ENCODE data around the gene SGCD. TPM values are rescaled to one million over a fixed set of nuclear protein-coding genes. Genes with fewer than 3 reads are reported as not detected.

Gene SGCD
- total RNA-seq, 1 donor from 2014 or later, result 7.5 TPM

- Histone ChIP-seq H3K27ac (no peak overlapping the region), H3K36me3 (no peaks in the 10 kb centered on the region), H3K9me3 (no peaks in the 10 kb centered on the region), H3K27me3 (no peaks in the 10 kb centered on the region), H3K4me3 (no peak overlapping the region), H3K4me1 (no peaks in the 10 kb centered on the region)
- no peak for ATAC-seq
- TF ChIP-seq CTCF (IDR thresholded peaks at IDR 0.05), result no peak
- intact Hi-C loops (cut with DNase I), result no loop called here
- DNase-seq, result no peak
Observed at GRCh38 chr5:156401804-156402203, 74.8 kb downstream of the SGCD start.

GRCh38 chr5:156402387-156402921, 75.5 kb downstream of the SGCD start:
- ATAC-seq (no peak), DNase-seq (no peak)
- Histone ChIP-seq H3K9me3 (no peaks in the 10 kb centered on the region), H3K4me3 (no peak overlapping the region), H3K36me3 (no peaks in the 10 kb centered on the region), H3K27me3 (no peaks in the 10 kb centered on the region), H3K4me1 (no peaks in the 10 kb centered on the region), H3K27ac (no peak overlapping the region)
- intact Hi-C loops (cut with DNase I), result no loop called here
- no peak for TF ChIP-seq CTCF (IDR thresholded peaks at IDR 0.05)

DNA sequence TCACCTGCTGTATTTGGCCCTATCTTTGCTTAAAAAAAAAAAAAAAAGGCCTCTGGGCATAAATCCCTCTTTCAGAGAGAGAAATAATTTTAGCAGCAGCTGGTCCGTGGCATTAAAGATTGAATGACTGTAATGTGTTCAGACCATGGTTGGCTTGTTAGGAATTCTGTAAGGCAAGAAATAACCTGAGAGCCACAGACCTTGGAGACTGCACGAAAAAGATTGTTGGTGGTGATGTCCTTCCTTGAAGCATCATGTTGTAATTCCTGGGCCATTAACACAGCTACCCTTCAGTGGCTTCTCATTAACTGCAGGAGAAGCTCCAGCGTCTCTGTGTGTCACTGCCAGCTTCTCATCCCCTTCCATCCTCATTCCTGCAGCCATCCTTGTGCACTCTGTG, 79.0 kb downstream of the SGCD start:
- TF ChIP-seq CTCF (IDR thresholded peaks at IDR 0.05), result no peak
- intact Hi-C loops (cut with DNase I), result no loop called here
- Histone ChIP-seq H3K27ac (no peak overlapping the region), H3K27me3 (no peaks in the 10 kb centered on the region), H3K36me3 (no peaks in the 10 kb centered on the region), H3K4me1 (no peaks in the 10 kb centered on the region), H3K4me3 (no peak overlapping the region), H3K9me3 (no peaks in the 10 kb centered on the region)
- DNase-seq (no peak), ATAC-seq (no peak)

DNA sequence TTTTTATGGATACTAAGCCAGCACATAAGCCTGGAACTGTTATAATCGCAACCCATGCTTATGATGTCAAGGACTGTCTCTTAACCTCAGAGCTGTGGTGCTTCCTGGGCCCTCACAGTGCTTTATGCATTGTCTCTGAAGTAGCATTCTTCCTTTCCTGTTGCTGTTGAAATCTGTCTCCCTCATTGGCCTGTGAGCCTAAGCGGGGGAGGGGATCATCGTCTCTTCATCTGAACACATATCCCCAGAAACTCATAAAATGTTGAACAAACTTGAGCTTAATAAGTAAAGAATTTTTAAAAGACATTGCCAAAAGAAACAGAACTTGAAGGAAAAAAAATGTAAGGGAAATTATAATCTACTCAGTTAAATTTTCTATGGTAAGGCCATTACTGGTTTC, 80.3 kb downstream of the SGCD start:
- no peak for DNase-seq
- H3K4me1 ChIP-seq, result no peaks in the 10 kb centered on the region
- H3K4me3 ChIP-seq, result no peak overlapping the region
- no peak for ATAC-seq
- H3K36me3 ChIP-seq, result no peaks in the 10 kb centered on the region
- no peaks in the 10 kb centered on the region for H3K27me3 ChIP-seq
- H3K9me3 ChIP-seq, result no peaks in the 10 kb centered on the region
- intact Hi-C loops (cut with DNase I), result no loop called here
- no peak overlapping the region for H3K27ac ChIP-seq
- no peak for TF ChIP-seq CTCF (IDR thresholded peaks at IDR 0.05)

GRCh38 chr5:156409834-156410233, 82.9 kb downstream of the SGCD start:
- Histone ChIP-seq H3K27ac (no peak overlapping the region), H3K36me3 (no peaks in the 10 kb centered on the region), H3K9me3 (no peaks in the 10 kb centered on the region), H3K4me3 (no peak overlapping the region), H3K27me3 (no peaks in the 10 kb centered on the region), H3K4me1 (no peaks in the 10 kb centered on the region)
- intact Hi-C loops (cut with DNase I), result no loop called here
- no peak for ATAC-seq
- no peak for DNase-seq
- no peak for TF ChIP-seq CTCF (IDR thresholded peaks at IDR 0.05)

GRCh38 chr5:156411185-156411613, 84.2 kb downstream of the SGCD start:
- intact Hi-C loops (cut with DNase I), result no loop called here
- no peak overlapping the region for H3K27ac ChIP-seq
- no peaks in the 10 kb centered on the region for H3K4me1 ChIP-seq
- no peak for ATAC-seq
- H3K36me3 ChIP-seq, result no peaks in the 10 kb centered on the region
- no peak overlapping the region for H3K4me3 ChIP-seq
- no peak for TF ChIP-seq CTCF (IDR thresholded peaks at IDR 0.05)
- no peak for DNase-seq
- no peaks in the 10 kb centered on the region for H3K9me3 ChIP-seq
- H3K27me3 ChIP-seq, result no peaks in the 10 kb centered on the region

Data from upper lobe of right lung (tissue), 1 donor.